22Rv1 (cell line): Measurements from ENCODE around the gene NUTF2.

ENCODE experiments used
- CTCF ChIP-seq: fragments of 450-650 bp; IDR thresholded peaks from 2 replicates; pipeline ENCODE4 v1.5.1; 2017; ENCODE audit warnings: mild to moderate bottlenecking
- ZFX ChIP-seq: fragments of 450-650 bp; IDR thresholded peaks from 2 replicates; pipeline ENCODE4 v1.6.1; 2017; ENCODE audit warnings: antibody characterized with exemption, borderline replicate concordance

- TF ChIP-seq CTCF = no peak
- no peak for TF ChIP-seq ZFX
Measured at GRCh38 chr16:67884684-67885083, 38.0 kb downstream of the NUTF2 start, which contains the start of gene NRN1L.
